Right kidney (tissue), 9 donors: ENCODE data around the gene IL1RAPL1.
A peak's percentile ranks its signal among the peaks of the same experiment; 100 is the strongest.

ENCODE experiments used
- DNase-seq: peaks from one replicate; pipeline ENCODE4 v3.0.0-alpha.2; 2016
- long read RNA-seq, 8 donors: transcript quantifications; one replicate each; lab custom pipeline, GENCODE V29; 2026

IL1RAPL1 gene
- long read RNA-seq, donor 1, result 0 reads
- long read RNA-seq, donor 2, result 0 reads
- long read RNA-seq, donor 3, result 0 reads
- long read RNA-seq, donor 4, result 0 reads
- long read RNA-seq, donor 5, partial matches to known transcripts, result 0 of 1 reads
- long read RNA-seq, donor 5, other reads (novel, unspliced or antisense), result 0 of 1 reads
- long read RNA-seq, donor 6, result 0 reads
- long read RNA-seq, donor 7, result 0 reads
- long read RNA-seq, donor 8, result 0 reads

- peak; percentile 43 for DNase-seq
Measured at GRCh38 chrX:28586981-28587551, at the start of gene IL1RAPL1. TSS of gene IL1RAPL1 (plus strand) at chrX:28587446.

GRCh38 chrX:28542791-28543190, 44.5 kb upstream of the IL1RAPL1 start:
- no peak for DNase-seq

- DNase-seq, result no peak
Measured at GRCh38 chrX:28549838-28550237, 37.4 kb upstream of the IL1RAPL1 start.

- no peak for DNase-seq
Measured at GRCh38 chrX:28550331-28550872, 36.8 kb upstream of the IL1RAPL1 start.

GRCh38 chrX:28552322-28552721, 34.9 kb upstream of the IL1RAPL1 start:
- no peak for DNase-seq

- DNase-seq, result no peak
Measured at GRCh38 chrX:28552882-28553829, 34.1 kb upstream of the IL1RAPL1 start.

- DNase-seq, result no peak
Measured at GRCh38 chrX:28576117-28576516, 11.1 kb upstream of the IL1RAPL1 start.

- DNase-seq, result no peak
Measured at GRCh38 chrX:28581522-28581921, 5.7 kb upstream of the IL1RAPL1 start.

- no peak for DNase-seq
Measured at GRCh38 chrX:28582511-28582910, 4.7 kb upstream of the IL1RAPL1 start.

GRCh38 chrX:28584025-28584424, 3.2 kb upstream of the IL1RAPL1 start:
- no peak for DNase-seq

- no peak for DNase-seq
Measured at GRCh38 chrX:28585767-28586166, 1.5 kb upstream of the IL1RAPL1 start.

- DNase-seq, result no peak
Measured at GRCh38 chrX:28586286-28586685, 960 bp upstream of the IL1RAPL1 start.

GRCh38 chrX:28589046-28589445, 1.8 kb downstream of the IL1RAPL1 start:
- peak; percentile 6 for DNase-seq

- DNase-seq, result peak; percentile 4
Measured at GRCh38 chrX:28590396-28590795, 3.1 kb downstream of the IL1RAPL1 start.

- no peak for DNase-seq
Measured at GRCh38 chrX:28591542-28591941, 4.3 kb downstream of the IL1RAPL1 start.

GRCh38 chrX:28595346-28595745, 8.1 kb downstream of the IL1RAPL1 start:
- DNase-seq, result no peak

- no peak for DNase-seq
Measured at GRCh38 chrX:28599957-28600356, 12.7 kb downstream of the IL1RAPL1 start.

GRCh38 chrX:28609003-28609402, 21.8 kb downstream of the IL1RAPL1 start:
- DNase-seq, result no peak

- DNase-seq, result no peak
Measured at GRCh38 chrX:28609917-28610613, 22.8 kb downstream of the IL1RAPL1 start.

GRCh38 chrX:28610746-28611145, 23.5 kb downstream of the IL1RAPL1 start:
- DNase-seq, result no peak

- DNase-seq, result no peak
Measured at GRCh38 chrX:28613558-28613957, 26.3 kb downstream of the IL1RAPL1 start.

GRCh38 chrX:28625223-28625622, 38.0 kb downstream of the IL1RAPL1 start:
- DNase-seq, result no peak
